Astrocyte (in vitro differentiated cells and primary cell): Measurements from ENCODE around the gene SPO11. TPM values are rescaled to one million over a fixed set of nuclear protein-coding genes. Genes with fewer than 3 reads are reported as not detected.

ENCODE experiments used
- DNase-seq: peaks from one replicate; pipeline ENCODE4 v3.0.0-alpha.2; 2010; ENCODE audit warnings: low read depth
- FAIRE-seq: peaks from 2 replicates; lab custom pipeline; 2011; peaks lifted over from hg19 to GRCh38; lab: Jason Lieb, UNC
- H2AFZ ChIP-seq: 2 replicates; pipeline ENCODE4 v1.6.0; 2012; ENCODE audit warnings: low read depth, low read length, inconsistent platforms
- H3K27ac ChIP-seq: 2 replicates; pipeline ENCODE4 v1.5.1; 2011; ENCODE audit warnings: low read depth, low read length, inconsistent platforms
- H3K27me3 ChIP-seq: 2 replicates; pipeline ENCODE4 v1.6.0; 2011; ENCODE audit warnings: low read length, inconsistent platforms; ENCODE audit not compliant: insufficient read depth
- H3K36me3 ChIP-seq: 2 replicates; pipeline ENCODE4 v1.5.1; 2011; ENCODE audit warnings: low read length, inconsistent platforms; ENCODE audit not compliant: insufficient read depth
- H3K4me1 ChIP-seq: 2 replicates; pipeline ENCODE4 v1.5.1; 2011; ENCODE audit warnings: low read length, inconsistent platforms; ENCODE audit not compliant: insufficient read depth
- H3K4me2 ChIP-seq: 2 replicates; pipeline ENCODE4 v1.6.0; 2012; ENCODE audit warnings: low read length, inconsistent platforms
- H3K4me3 ChIP-seq: 2 replicates; pipeline ENCODE4 v1.5.1; 2011; ENCODE audit warnings: low read depth, mild to moderate bottlenecking, low read length, inconsistent platforms; ENCODE audit not compliant: insufficient read depth
- H3K79me2 ChIP-seq: 2 replicates; pipeline ENCODE4 v1.6.0; 2012; ENCODE audit warnings: mild to moderate bottlenecking, low read length, inconsistent platforms; ENCODE audit not compliant: insufficient read depth
- H3K9ac ChIP-seq: 2 replicates; pipeline ENCODE4 v1.6.0; 2012; ENCODE audit warnings: mild to moderate bottlenecking, low read length, inconsistent platforms
- H3K9me3 ChIP-seq: 2 replicates; pipeline ENCODE4 v1.5.1; 2012; ENCODE audit warnings: low read depth, mild to moderate bottlenecking, low read length, inconsistent platforms; ENCODE audit not compliant: insufficient read depth
- H4K20me1 ChIP-seq: 2 replicates; pipeline ENCODE4 v1.6.0; 2012; ENCODE audit warnings: low read length, inconsistent platforms; ENCODE audit not compliant: insufficient read depth
- H3K27ac Mint-ChIP-seq: one replicate; pipeline ENCODE4 v1.8.0; 2021; ENCODE audit warnings: mild to moderate bottlenecking, mixed read lengths; ENCODE audit not compliant: unreplicated experiment
- H3K27me3 Mint-ChIP-seq: one replicate; pipeline ENCODE4 v1.8.0; 2021; ENCODE audit warnings: low read depth, mixed read lengths; ENCODE audit not compliant: unreplicated experiment
- H3K36me3 Mint-ChIP-seq: one replicate; pipeline ENCODE4 v1.8.0; 2021; ENCODE audit warnings: low read depth, mixed read lengths; ENCODE audit not compliant: unreplicated experiment
- H3K4me1 Mint-ChIP-seq: one replicate; pipeline ENCODE4 v1.8.0; 2021; ENCODE audit warnings: low read depth, mixed read lengths; ENCODE audit not compliant: unreplicated experiment
- H3K4me3 Mint-ChIP-seq: one replicate; pipeline ENCODE4 v1.8.0; 2021; ENCODE audit warnings: mild to moderate bottlenecking, moderate library complexity, mixed read lengths; ENCODE audit not compliant: unreplicated experiment
- H3K9me3 Mint-ChIP-seq: one replicate; pipeline ENCODE4 v1.8.0; 2021; ENCODE audit warnings: mild to moderate bottlenecking, mixed read lengths; ENCODE audit not compliant: unreplicated experiment
- EZH2 ChIP-seq: IDR thresholded peaks from 2 replicates; pipeline ENCODE4 v1.6.1; 2012; ENCODE audit warnings: mild to moderate bottlenecking, low read length, inconsistent platforms; ENCODE audit not compliant: insufficient read depth
- total RNA-seq: library from RNA; stranded (reverse); gene quantifications from 2 replicates; pipeline ENCODE4 v1.2.1, GENCODE V29; 2021
- TF ChIP-seq, protein P1 (sequence below): IDR thresholded peaks from 2 replicates; pipeline ENCODE4 v1.5.1; 2011; ENCODE audit warnings: low read depth, mild to moderate bottlenecking, inconsistent platforms, low read length, moderate library complexity; ENCODE audit not compliant: insufficient read depth

Gene SPO11
- total RNA-seq, 1 donor from 2014 or later: not detected

GRCh38 chr20:57301026-57301425 is 28.6 kb upstream of the SPO11 start:
- Mint-ChIP-seq H3K27me3 (peaks cover 24% of the 10 kb centered on the region), H3K4me3 (no peak overlapping the region), H3K27ac (no peak overlapping the region), H3K4me1 (no peaks in the 10 kb centered on the region), H3K9me3 (peaks cover 9% of the 10 kb centered on the region), H3K36me3 (no peaks in the 10 kb centered on the region)
- no peaks in the 10 kb centered on the region for H3K4me1 ChIP-seq
- H3K9me3 ChIP-seq: no peaks in the 10 kb centered on the region
- no peak for FAIRE-seq
- H3K27ac ChIP-seq: no peak overlapping the region
- no peaks in the 10 kb centered on the region for H3K36me3 ChIP-seq
- no peaks in the 10 kb centered on the region for H4K20me1 ChIP-seq
- no peaks in the 10 kb centered on the region for H3K79me2 ChIP-seq
- H3K9ac ChIP-seq: no peak overlapping the region
- H3K27me3 ChIP-seq: no peaks in the 10 kb centered on the region
- no peak for DNase-seq
- no peak overlapping the region for H2AFZ ChIP-seq
- H3K4me2 ChIP-seq: no peak overlapping the region
- H3K4me3 ChIP-seq: no peak overlapping the region
- TF ChIP-seq, protein P1, sequence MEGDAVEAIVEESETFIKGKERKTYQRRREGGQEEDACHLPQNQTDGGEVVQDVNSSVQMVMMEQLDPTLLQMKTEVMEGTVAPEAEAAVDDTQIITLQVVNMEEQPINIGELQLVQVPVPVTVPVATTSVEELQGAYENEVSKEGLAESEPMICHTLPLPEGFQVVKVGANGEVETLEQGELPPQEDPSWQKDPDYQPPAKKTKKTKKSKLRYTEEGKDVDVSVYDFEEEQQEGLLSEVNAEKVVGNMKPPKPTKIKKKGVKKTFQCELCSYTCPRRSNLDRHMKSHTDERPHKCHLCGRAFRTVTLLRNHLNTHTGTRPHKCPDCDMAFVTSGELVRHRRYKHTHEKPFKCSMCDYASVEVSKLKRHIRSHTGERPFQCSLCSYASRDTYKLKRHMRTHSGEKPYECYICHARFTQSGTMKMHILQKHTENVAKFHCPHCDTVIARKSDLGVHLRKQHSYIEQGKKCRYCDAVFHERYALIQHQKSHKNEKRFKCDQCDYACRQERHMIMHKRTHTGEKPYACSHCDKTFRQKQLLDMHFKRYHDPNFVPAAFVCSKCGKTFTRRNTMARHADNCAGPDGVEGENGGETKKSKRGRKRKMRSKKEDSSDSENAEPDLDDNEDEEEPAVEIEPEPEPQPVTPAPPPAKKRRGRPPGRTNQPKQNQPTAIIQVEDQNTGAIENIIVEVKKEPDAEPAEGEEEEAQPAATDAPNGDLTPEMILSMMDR: no peak
- TF ChIP-seq EZH2: no peak

GRCh38 chr20:57306747-57307146 is 22.9 kb upstream of the SPO11 start:
- Mint-ChIP-seq H3K27ac (no peak overlapping the region), H3K27me3 (peaks cover 36% of the 10 kb centered on the region), H3K4me1 (no peaks in the 10 kb centered on the region), H3K36me3 (no peaks in the 10 kb centered on the region), H3K9me3 (peaks cover 7% of the 10 kb centered on the region), H3K4me3 (no peak overlapping the region)
- H3K4me1 ChIP-seq: no peaks in the 10 kb centered on the region
- H3K79me2 ChIP-seq: no peaks in the 10 kb centered on the region
- H3K4me2 ChIP-seq: no peak overlapping the region
- no peaks in the 10 kb centered on the region for H3K9me3 ChIP-seq
- no peak for TF ChIP-seq EZH2
- TF ChIP-seq, protein P1: no peak
- peaks cover 16% of the 10 kb centered on the region for H3K27me3 ChIP-seq
- DNase-seq: no peak
- H2AFZ ChIP-seq: no peak overlapping the region
- no peak for FAIRE-seq
- no peak overlapping the region for H3K9ac ChIP-seq
- H3K4me3 ChIP-seq: no peak overlapping the region
- no peaks in the 10 kb centered on the region for H3K36me3 ChIP-seq
- no peaks in the 10 kb centered on the region for H4K20me1 ChIP-seq
- H3K27ac ChIP-seq: no peak overlapping the region

DNA sequence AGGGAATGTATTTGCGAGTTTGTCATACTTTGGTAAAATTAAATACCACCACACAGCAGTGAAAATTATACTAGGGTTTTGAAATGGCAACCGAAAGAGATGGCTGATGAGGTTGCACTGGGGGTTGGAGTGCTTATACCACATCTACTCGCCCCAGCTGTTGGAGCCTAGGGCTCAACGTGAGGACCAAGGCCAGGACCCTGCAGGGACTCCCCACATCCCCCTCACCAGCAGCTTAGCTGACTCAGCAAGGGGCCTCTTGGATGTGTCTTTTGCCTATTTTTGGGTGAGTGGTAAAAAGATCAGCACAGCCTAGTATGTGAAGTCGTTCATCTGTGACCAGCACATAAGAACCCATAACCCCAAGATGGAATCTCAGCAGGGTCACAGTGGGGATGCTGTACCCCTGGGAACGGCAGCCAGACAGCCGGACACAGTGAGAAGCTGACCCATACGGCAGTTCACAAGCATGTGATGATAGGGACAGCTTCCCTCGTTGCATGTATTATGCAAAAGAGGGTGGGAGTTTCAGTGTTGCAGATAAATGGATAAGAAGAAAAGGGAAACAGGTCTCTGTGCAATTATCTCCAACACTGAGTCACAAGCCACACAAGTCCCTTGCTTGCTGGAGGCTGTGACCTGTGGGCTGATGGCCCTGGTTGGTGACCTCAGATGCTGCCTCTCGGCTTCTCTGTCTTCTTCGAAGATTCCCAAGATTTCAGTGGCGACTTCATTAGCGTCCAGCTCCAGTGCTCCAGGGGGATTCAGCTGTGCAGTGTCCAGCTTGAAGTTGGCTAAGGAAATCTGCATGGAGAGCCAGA is 20.9 kb upstream of the SPO11 start:
- no peak overlapping the region for H3K27ac ChIP-seq
- Mint-ChIP-seq H3K36me3 (no peaks in the 10 kb centered on the region), H3K27me3 (peaks cover 28% of the 10 kb centered on the region), H3K27ac (no peak overlapping the region), H3K9me3 (peaks cover 2% of the 10 kb centered on the region), H3K4me3 (no peak overlapping the region), H3K4me1 (no peaks in the 10 kb centered on the region)
- H3K79me2 ChIP-seq: no peaks in the 10 kb centered on the region
- no peak for DNase-seq
- FAIRE-seq: no peak
- no peaks in the 10 kb centered on the region for H3K36me3 ChIP-seq
- TF ChIP-seq, protein P1: no peak
- no peak for TF ChIP-seq EZH2
- H4K20me1 ChIP-seq: no peaks in the 10 kb centered on the region
- no peak overlapping the region for H3K4me2 ChIP-seq
- peaks cover 22% of the 10 kb centered on the region for H3K27me3 ChIP-seq
- no peaks in the 10 kb centered on the region for H3K9me3 ChIP-seq
- H3K4me3 ChIP-seq: no peak overlapping the region
- H3K4me1 ChIP-seq: no peaks in the 10 kb centered on the region
- H2AFZ ChIP-seq: no peak overlapping the region
- no peak overlapping the region for H3K9ac ChIP-seq
